DND-41 (cell line): ENCODE results near the gene UBE2J1.

Experiments
- ATAC-seq: fragments of 200-7000 bp; cut with Tn5 transposase; 3 replicates; pipeline ENCODE4 v1.9.1; 2021; ENCODE audit warnings: low read depth; ENCODE audit not compliant: insufficient read depth
- DNase-seq: peaks from one replicate; pipeline ENCODE4 v3.0.0-alpha.2; 2020
- H2AFZ ChIP-seq: 2 replicates; pipeline ENCODE4 v1.6.0; 2012; ENCODE audit warnings: low read depth, low read length
- H3K27ac ChIP-seq: 2 replicates; pipeline ENCODE4 v1.5.1; 2012; ENCODE audit warnings: low read length, inconsistent platforms
- H3K27me3 ChIP-seq: fragments of 200-600 bp; sonication (generic); 2 replicates; pipeline ENCODE4 v1.6.0; 2012; ENCODE audit warnings: low read length, mild to moderate bottlenecking, inconsistent platforms; ENCODE audit not compliant: insufficient read depth, poor library complexity
- H3K36me3 ChIP-seq: 2 replicates; pipeline ENCODE4 v1.5.1; 2012; ENCODE audit warnings: low read length, inconsistent platforms; ENCODE audit not compliant: insufficient read depth
- H3K4me1 ChIP-seq: 2 replicates; pipeline ENCODE4 v1.5.1; 2012; ENCODE audit warnings: mild to moderate bottlenecking, low read length; ENCODE audit not compliant: insufficient read depth
- H3K4me2 ChIP-seq: 2 replicates; pipeline ENCODE4 v1.6.0; 2012; ENCODE audit warnings: mild to moderate bottlenecking, moderate library complexity, low read length, inconsistent platforms; ENCODE audit not compliant: insufficient read depth
- H3K4me3 ChIP-seq, 2 experiments: fragments of 200-600 bp in 1 of 2; shearing (Covaris generic) in 1 of 2; 2 replicates each; pipeline ENCODE4 v1.5.1; 2012 to 2016; ENCODE audit warnings: inconsistent platforms in 2 of 2, low read length in 2 of 2, mild to moderate bottlenecking in 2 of 2, low read depth in 1 of 2, moderate library complexity in 1 of 2
- H3K79me2 ChIP-seq: 2 replicates; pipeline ENCODE4 v1.6.0; 2012; ENCODE audit warnings: low read length, inconsistent platforms; ENCODE audit not compliant: insufficient read depth
- H3K9ac ChIP-seq: 2 replicates; pipeline ENCODE4 v1.6.0; 2012; ENCODE audit warnings: low read depth, mild to moderate bottlenecking, inconsistent platforms, low read length, moderate library complexity
- H3K9me3 ChIP-seq: 2 replicates; pipeline ENCODE4 v1.5.1; 2012; ENCODE audit warnings: low read length, moderate library complexity, mild to moderate bottlenecking, inconsistent platforms; ENCODE audit not compliant: insufficient read depth, severe bottlenecking
- H4K20me1 ChIP-seq: 2 replicates; pipeline ENCODE4 v1.6.0; 2012; ENCODE audit warnings: low read length; ENCODE audit not compliant: insufficient read depth
- CTCF ChIP-seq: IDR thresholded peaks from 2 replicates; pipeline ENCODE4 v1.5.1; 2012; ENCODE audit warnings: borderline replicate concordance, low read length, moderate library complexity, mild to moderate bottlenecking; ENCODE audit not compliant: poor library complexity, severe bottlenecking; ENCODE audit errors: extremely low read depth
- EZH2 ChIP-seq: IDR thresholded peaks from 3 replicates; pipeline ENCODE4 v1.6.1; 2012; ENCODE audit warnings: borderline replicate concordance, low read depth, mild to moderate bottlenecking, moderate library complexity, low read length, inconsistent platforms; ENCODE audit not compliant: severe bottlenecking

Gene UBE2J1

GRCh38 chr6:89386917-89387491 is 34.5 kb upstream of the UBE2J1 start:
- no peak overlapping the region for H3K9ac ChIP-seq
- no peak overlapping the region for H3K27ac ChIP-seq
- H3K9me3 ChIP-seq, result no peaks in the 10 kb centered on the region
- H4K20me1 ChIP-seq, result peaks cover 37% of the 10 kb centered on the region
- no peak overlapping the region for H3K4me3 ChIP-seq
- no peaks in the 10 kb centered on the region for H3K4me1 ChIP-seq
- H3K36me3 ChIP-seq, result peaks cover 37% of the 10 kb centered on the region
- no peak overlapping the region for H3K4me2 ChIP-seq
- DNase-seq (no peak), ATAC-seq (no peak)
- no peak overlapping the region for H2AFZ ChIP-seq
- no peak for TF ChIP-seq EZH2
- no peak for TF ChIP-seq CTCF
- peaks cover 58% of the 10 kb centered on the region for H3K79me2 ChIP-seq
- no peaks in the 10 kb centered on the region for H3K27me3 ChIP-seq

- DNase-seq, result no peak
- H2AFZ ChIP-seq, result no peak overlapping the region
- no peaks in the 10 kb centered on the region for H3K27me3 ChIP-seq
- no peaks in the 10 kb centered on the region for H3K4me1 ChIP-seq
- ATAC-seq, result no peak
- no peak overlapping the region for H3K4me3 ChIP-seq
- H3K9ac ChIP-seq, result no peak overlapping the region
- peaks cover 48% of the 10 kb centered on the region for H3K36me3 ChIP-seq
- peaks cover 31% of the 10 kb centered on the region for H4K20me1 ChIP-seq
- H3K79me2 ChIP-seq, result peaks cover 47% of the 10 kb centered on the region
- no peak overlapping the region for H3K27ac ChIP-seq
- no peaks in the 10 kb centered on the region for H3K9me3 ChIP-seq
- no peak for TF ChIP-seq CTCF
- TF ChIP-seq EZH2, result no peak
- no peak overlapping the region for H3K4me2 ChIP-seq
These were observed 33.3 kb upstream of the UBE2J1 start for GRCh38 chr6:89385846-89386245.

- ATAC-seq (no peak; the same call in 2 of the 3 replicates), DNase-seq (no peak)
- no peak overlapping the region for H3K4me3 ChIP-seq
These were observed 32.7 kb upstream of the UBE2J1 start for GRCh38 chr6:89385156-89385667.

More at GRCh38 chr6:89385156-89385667, 32.7 kb upstream of the UBE2J1 start:
- H2AFZ ChIP-seq, result no peak overlapping the region
- H3K79me2 ChIP-seq, result peaks cover 40% of the 10 kb centered on the region
- no peak overlapping the region for H3K4me2 ChIP-seq
- H3K36me3 ChIP-seq, result peaks cover 49% of the 10 kb centered on the region
- TF ChIP-seq CTCF (no peak), EZH2 (no peak)
- no peaks in the 10 kb centered on the region for H3K4me1 ChIP-seq
- no peaks in the 10 kb centered on the region for H3K27me3 ChIP-seq
- no peak overlapping the region for H3K9ac ChIP-seq
- peaks cover 24% of the 10 kb centered on the region for H4K20me1 ChIP-seq
- no peak overlapping the region; the same call in 1 of the 2 replicates for H3K27ac ChIP-seq
- H3K9me3 ChIP-seq, result no peaks in the 10 kb centered on the region
